ENCODE results near the gene SORCS2. TPM values are rescaled to one million over a fixed set of nuclear protein-coding genes. Genes with fewer than 3 reads are reported as not detected.
A peak's percentile ranks its signal among the peaks of the same experiment; 100 is the strongest.

Gene SORCS2
- total and polyA plus RNA-seq, 2 experiments from 2014 or later = 0.38 to 1.4 TPM

DNA sequence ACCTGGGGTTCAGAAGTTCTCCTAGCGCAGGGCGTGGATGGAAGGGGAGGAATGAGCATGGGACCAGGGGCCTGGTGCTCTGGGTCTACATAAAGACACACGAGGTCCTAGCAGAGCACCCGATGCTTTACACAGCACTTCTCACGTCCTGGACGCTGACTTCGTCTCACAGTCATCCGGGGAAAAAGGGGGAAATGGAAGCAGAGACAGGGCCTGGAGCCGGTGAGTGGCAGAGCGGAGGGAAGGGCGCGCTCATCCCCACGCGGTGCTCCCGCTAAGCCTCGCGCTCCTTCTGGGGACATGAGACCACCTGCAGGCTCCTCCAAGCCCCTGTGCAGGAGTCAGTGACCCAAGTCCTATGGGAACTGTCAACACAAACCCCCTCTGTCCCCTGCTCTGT is 589.7 kb downstream of the SORCS2 start:
- H3K36me3 ChIP-seq (ENCODE audit: low read depth) = peaks cover 84% of the 10 kb centered on the region
- DNase-seq = no peak
- H3K27ac ChIP-seq = peak overlapping the region; percentile 33

DNA sequence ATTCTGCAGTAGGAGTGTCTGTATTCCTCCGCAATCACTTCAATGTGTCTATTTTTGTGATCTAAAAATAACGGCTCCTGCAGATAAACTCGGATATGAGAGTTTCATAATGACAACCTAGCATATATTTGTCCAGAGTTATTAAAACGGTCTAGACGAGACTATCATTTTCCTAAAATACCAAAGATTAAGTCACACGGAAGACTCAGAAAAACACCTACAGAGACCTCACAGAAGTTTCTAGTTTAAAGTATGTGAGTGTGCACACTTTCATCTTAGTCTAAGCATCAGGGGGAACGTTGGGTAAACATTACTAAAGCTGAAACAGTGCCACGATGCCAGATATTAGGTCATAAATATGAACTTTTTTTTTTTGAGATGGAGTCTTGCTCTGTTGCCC is 590.4 kb downstream of the SORCS2 start:
- H3K9me3 ChIP-seq (ENCODE audit: low read depth) = no peaks in the 10 kb centered on the region
- peak; percentile 48 for DNase-seq
- no peaks in the 10 kb centered on the region for H3K9me2 ChIP-seq (ENCODE audit: insufficient read depth)
- 35% methylated on average over 8 of the region's 8 CpGs for WGBS, 2 experiments (ENCODE audit: low coverage in 1 of 2, low lambda C conversion rate in 2 of 2, missing lambda C conversion rate in 2 of 2)
- TF ChIP-seq EZH2phosphoT487 (IDR thresholded peaks at IDR 0.05; ENCODE audit: insufficient read depth, low read depth) (no peak), EZH2 (IDR thresholded peaks at IDR 0.05; ENCODE audit: insufficient read depth, poor library complexity, severe bottlenecking) (no peak)
- H3K27me3 ChIP-seq (replicated peaks; ENCODE audit: insufficient read depth) = no peaks in the 10 kb centered on the region
- peaks cover 76% of the 10 kb centered on the region for H3K36me3 ChIP-seq (ENCODE audit: low read depth)
- in situ Hi-C loops (cut with MboI) = no loop called here
- 0 out of 2 replicates have a peak, but pooled peaks cover 9% of the 10 kb centered on the region for H4K20me1 ChIP-seq (ENCODE audit: insufficient read depth)
- H2AFZ ChIP-seq = no peak overlapping the region
- H3F3A ChIP-seq (ENCODE audit: insufficient read depth) = peaks cover 70% of the 10 kb centered on the region
- H3K4me2 ChIP-seq (ENCODE audit: unreplicated experiment) = no peak overlapping the region
- H3K9ac ChIP-seq = 0 out of 2 replicates have a peak overlapping the region, but pooled peaks have one; percentile 2
- H3K4me3 ChIP-seq = no peak overlapping the region
- H3K4me1 ChIP-seq (ENCODE audit: insufficient read depth) = peaks cover 34% of the 10 kb centered on the region
- peaks cover 100% of the 10 kb centered on the region for H3K79me2 ChIP-seq (ENCODE audit: insufficient read depth)
- peak overlapping the region; percentile 33 for H3K27ac ChIP-seq

More for the DNA sequence above, 589.7 kb downstream of the SORCS2 start:
- in situ Hi-C loops (cut with MboI) = no loop called here
- H3K4me2 ChIP-seq (ENCODE audit: unreplicated experiment) = no peak overlapping the region
- no peak overlapping the region for H3K4me3 ChIP-seq
- no peaks in the 10 kb centered on the region for H3K27me3 ChIP-seq (replicated peaks; ENCODE audit: insufficient read depth)
- TF ChIP-seq EZH2 (IDR thresholded peaks at IDR 0.05; ENCODE audit: insufficient read depth, poor library complexity, severe bottlenecking) (no peak), EZH2phosphoT487 (IDR thresholded peaks at IDR 0.05; ENCODE audit: insufficient read depth, low read depth) (no peak)
- 81 to 82% methylated on average over 16 to 17 of the region's 17 CpGs for WGBS, 2 experiments (ENCODE audit: low coverage in 1 of 2, low lambda C conversion rate in 2 of 2, missing lambda C conversion rate in 2 of 2)
- no peaks in the 10 kb centered on the region for H3K9me2 ChIP-seq (ENCODE audit: insufficient read depth)
- H2AFZ ChIP-seq = no peak overlapping the region
- peaks cover 34% of the 10 kb centered on the region for H3K4me1 ChIP-seq (ENCODE audit: insufficient read depth)
- H4K20me1 ChIP-seq (ENCODE audit: insufficient read depth) = 0 out of 2 replicates have a peak, but pooled peaks cover 9% of the 10 kb centered on the region
- peaks cover 99% of the 10 kb centered on the region for H3K79me2 ChIP-seq (ENCODE audit: insufficient read depth)
- no peaks in the 10 kb centered on the region for H3K9me3 ChIP-seq (ENCODE audit: low read depth)
- peaks cover 74% of the 10 kb centered on the region for H3F3A ChIP-seq (ENCODE audit: insufficient read depth)
- H3K9ac ChIP-seq = no peak overlapping the region

DNA sequence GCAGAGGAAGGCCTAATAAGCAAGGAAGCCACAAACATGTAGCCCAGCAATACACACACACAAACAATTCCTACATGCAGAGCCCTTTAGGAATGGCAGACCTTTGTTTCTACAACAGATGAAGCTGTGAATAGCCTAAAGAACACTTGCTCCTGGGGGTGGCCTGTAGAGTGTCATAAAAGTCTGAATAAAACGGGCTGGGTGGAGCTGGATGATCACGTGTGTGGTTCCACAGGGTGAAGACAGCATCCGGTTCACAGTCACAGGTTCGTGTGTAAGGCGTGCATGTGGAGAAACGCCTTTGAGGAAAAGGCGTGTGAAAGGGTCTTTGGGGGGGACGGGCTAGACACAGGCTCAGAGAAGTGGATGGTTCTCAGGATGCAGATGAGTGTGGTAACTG is 591.2 kb downstream of the SORCS2 start:
- Histone ChIP-seq H3K4me3 (no peak overlapping the region), H3K4me1 (ENCODE audit: insufficient read depth) (peaks cover 34% of the 10 kb centered on the region), H3K9me2 (ENCODE audit: insufficient read depth) (no peaks in the 10 kb centered on the region), H3K9me3 (ENCODE audit: low read depth) (no peaks in the 10 kb centered on the region), H3K9ac (no peak overlapping the region), H3K79me2 (ENCODE audit: insufficient read depth) (peaks cover 100% of the 10 kb centered on the region), H3K36me3 (ENCODE audit: low read depth) (peaks cover 69% of the 10 kb centered on the region), H3F3A (ENCODE audit: insufficient read depth) (peaks cover 64% of the 10 kb centered on the region), H4K20me1 (ENCODE audit: insufficient read depth) (peaks cover 9% of the 10 kb centered on the region; the same call in 1 of the 2 replicates), H3K27ac (peak overlapping the region; percentile 33), H3K27me3 (replicated peaks; ENCODE audit: insufficient read depth) (no peaks in the 10 kb centered on the region), H2AFZ (no peak overlapping the region), H3K4me2 (ENCODE audit: unreplicated experiment) (no peak overlapping the region)
- TF ChIP-seq EZH2phosphoT487 (IDR thresholded peaks at IDR 0.05; ENCODE audit: insufficient read depth, low read depth) (no peak), EZH2 (IDR thresholded peaks at IDR 0.05; ENCODE audit: insufficient read depth, poor library complexity, severe bottlenecking) (no peak)
- in situ Hi-C loops (cut with MboI) = no loop called here
- DNase-seq = no peak
- 89 to 90% methylated on average over 8 of the region's 8 CpGs for WGBS, 2 experiments (ENCODE audit: low coverage in 1 of 2, low lambda C conversion rate in 2 of 2, missing lambda C conversion rate in 2 of 2)

DNA sequence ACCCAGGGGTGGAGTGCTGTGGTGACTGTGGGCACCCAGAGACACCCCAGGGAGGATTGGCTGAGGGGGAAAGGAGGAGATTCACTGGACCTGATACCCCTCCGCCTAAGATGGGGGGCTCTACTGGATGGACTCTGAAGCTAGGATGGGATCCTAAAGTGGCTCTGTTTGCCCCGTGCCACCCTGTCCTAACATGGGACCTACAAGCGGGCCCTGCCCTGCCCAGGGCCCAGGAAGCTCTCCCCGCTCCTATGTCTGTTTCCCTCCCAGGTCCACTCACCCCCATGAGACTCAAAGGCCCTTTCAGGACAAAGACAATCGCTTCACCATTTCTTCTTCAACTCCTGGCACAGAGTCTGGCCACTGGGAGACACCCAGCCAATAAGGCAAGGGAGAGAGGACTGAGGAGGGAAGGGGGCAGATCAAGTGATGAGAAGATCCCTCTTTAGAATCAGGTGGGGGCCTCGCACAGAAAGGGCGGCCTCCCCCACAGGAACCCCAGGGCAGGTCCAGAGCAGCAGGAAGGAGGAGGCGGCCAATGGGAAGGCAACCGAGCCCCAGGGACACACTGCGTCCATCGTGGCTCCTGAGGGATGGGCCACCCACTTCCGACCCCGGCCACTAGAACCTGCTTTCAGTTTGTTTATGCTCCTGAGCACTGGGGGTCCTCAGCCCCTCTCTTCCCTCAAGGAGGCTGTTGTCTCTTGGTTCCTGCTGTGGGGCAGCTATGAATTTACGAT is 592.0 kb downstream of the SORCS2 start:
- H3K9me3 ChIP-seq (ENCODE audit: low read depth) = no peaks in the 10 kb centered on the region
- peaks cover 61% of the 10 kb centered on the region for H3K36me3 ChIP-seq (ENCODE audit: low read depth)
- no peak overlapping the region for H3K4me2 ChIP-seq (ENCODE audit: unreplicated experiment)
- H3F3A ChIP-seq (ENCODE audit: insufficient read depth) = peaks cover 57% of the 10 kb centered on the region
- peaks cover 13% of the 10 kb centered on the region; the same call in 1 of the 2 replicates for H4K20me1 ChIP-seq (ENCODE audit: insufficient read depth)
- TF ChIP-seq EZH2 (IDR thresholded peaks at IDR 0.05; ENCODE audit: insufficient read depth, poor library complexity, severe bottlenecking) (no peak), EZH2phosphoT487 (IDR thresholded peaks at IDR 0.05; ENCODE audit: insufficient read depth, low read depth) (no peak)
- H3K9ac ChIP-seq = no peak overlapping the region
- peaks cover 98% of the 10 kb centered on the region for H3K79me2 ChIP-seq (ENCODE audit: insufficient read depth)
- in situ Hi-C loops (cut with MboI) = no loop called here
- no peaks in the 10 kb centered on the region for H3K9me2 ChIP-seq (ENCODE audit: insufficient read depth)
- no peak for DNase-seq
- H3K27ac ChIP-seq = no peak overlapping the region
- H3K4me1 ChIP-seq (ENCODE audit: insufficient read depth) = peaks cover 27% of the 10 kb centered on the region
- H3K4me3 ChIP-seq = no peak overlapping the region
- H3K27me3 ChIP-seq (replicated peaks; ENCODE audit: insufficient read depth) = no peaks in the 10 kb centered on the region
- no peak overlapping the region for H2AFZ ChIP-seq
- 88 to 92% methylated on average over 14 of the region's 14 CpGs for WGBS, 2 experiments (ENCODE audit: low coverage in 1 of 2, low lambda C conversion rate in 2 of 2, missing lambda C conversion rate in 2 of 2)

All from GM23248 (cell line).